Right hindlimb (tissue), 1 donor: ENCODE data around the gene SLCO1B1.
"Not testable (repeated sequence)": the region's sequence is repeated elsewhere in the genome, so short reads cannot be mapped to it uniquely, and the experiment has no call there.

Experiments used
- DNase-seq: peaks from one replicate; pipeline ENCODE4 v3.0.0-alpha.2; 2018

Gene SLCO1B1, protein sequence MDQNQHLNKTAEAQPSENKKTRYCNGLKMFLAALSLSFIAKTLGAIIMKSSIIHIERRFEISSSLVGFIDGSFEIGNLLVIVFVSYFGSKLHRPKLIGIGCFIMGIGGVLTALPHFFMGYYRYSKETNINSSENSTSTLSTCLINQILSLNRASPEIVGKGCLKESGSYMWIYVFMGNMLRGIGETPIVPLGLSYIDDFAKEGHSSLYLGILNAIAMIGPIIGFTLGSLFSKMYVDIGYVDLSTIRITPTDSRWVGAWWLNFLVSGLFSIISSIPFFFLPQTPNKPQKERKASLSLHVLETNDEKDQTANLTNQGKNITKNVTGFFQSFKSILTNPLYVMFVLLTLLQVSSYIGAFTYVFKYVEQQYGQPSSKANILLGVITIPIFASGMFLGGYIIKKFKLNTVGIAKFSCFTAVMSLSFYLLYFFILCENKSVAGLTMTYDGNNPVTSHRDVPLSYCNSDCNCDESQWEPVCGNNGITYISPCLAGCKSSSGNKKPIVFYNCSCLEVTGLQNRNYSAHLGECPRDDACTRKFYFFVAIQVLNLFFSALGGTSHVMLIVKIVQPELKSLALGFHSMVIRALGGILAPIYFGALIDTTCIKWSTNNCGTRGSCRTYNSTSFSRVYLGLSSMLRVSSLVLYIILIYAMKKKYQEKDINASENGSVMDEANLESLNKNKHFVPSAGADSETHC

DNA sequence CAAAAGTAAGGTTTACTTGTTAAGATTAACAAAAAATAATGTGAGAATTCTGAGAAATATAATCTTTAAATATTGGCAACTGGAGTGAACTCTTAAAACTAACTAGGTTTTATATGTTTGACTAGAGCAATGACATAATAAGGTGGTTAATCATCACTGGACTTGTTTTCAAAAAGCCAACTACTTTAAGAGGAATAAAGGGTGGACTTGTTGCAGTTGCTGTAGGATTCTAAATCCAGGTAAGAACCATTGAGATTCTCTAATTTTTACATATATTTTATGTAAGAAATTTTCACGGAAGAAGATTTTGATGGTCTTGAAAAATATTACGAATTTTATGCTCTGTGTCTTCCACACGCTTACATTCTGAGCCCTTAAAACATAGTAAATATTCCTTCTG is at the start of gene SLCO1B1:
SLCO1B1 (plus strand) TSS at position 197 of the 400 bp plus-strand sequence. CDS start 10,381 bp downstream, outside the sequence.
- no peak for DNase-seq

DNA sequence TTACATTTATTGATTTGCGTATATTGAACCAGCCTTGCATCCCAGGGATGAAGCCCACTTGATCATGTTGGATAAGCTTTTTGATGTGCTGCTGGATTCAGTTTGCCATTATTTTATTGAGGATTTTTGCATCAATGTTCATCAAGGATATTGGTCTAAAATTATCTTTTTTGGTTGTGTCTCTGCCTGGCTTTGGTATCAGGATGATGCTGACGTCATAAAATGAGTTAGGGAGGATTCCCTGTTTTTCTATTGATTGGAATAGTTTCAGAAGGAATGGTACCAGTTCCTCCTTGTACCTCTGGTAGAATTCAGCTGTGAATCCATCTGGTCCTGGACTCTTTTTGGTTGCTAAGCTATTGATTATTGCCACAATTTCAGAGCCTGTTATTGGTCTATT is 46.2 kb upstream of the SLCO1B1 start:
- not testable (repeated sequence) for DNase-seq

DNA sequence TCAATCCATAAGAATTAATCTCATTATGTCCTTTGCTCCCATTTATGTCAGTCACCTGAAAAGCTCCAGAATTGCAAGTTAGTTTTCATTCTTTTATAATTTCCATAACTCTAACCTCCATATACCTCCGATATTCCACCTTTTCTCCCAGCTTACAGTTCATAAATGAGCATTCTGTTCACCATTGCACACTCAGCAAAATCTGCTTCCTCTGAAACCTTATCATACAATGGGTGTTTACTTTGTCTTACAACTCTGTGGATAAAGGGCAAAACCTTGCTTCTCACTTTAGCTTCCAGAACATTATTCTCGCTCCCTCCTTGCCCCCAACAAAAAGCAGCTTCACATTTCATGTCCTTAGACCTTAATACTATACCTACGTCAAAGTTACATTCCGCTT is 19.3 kb upstream of the SLCO1B1 start:
- no peak for DNase-seq

DNA sequence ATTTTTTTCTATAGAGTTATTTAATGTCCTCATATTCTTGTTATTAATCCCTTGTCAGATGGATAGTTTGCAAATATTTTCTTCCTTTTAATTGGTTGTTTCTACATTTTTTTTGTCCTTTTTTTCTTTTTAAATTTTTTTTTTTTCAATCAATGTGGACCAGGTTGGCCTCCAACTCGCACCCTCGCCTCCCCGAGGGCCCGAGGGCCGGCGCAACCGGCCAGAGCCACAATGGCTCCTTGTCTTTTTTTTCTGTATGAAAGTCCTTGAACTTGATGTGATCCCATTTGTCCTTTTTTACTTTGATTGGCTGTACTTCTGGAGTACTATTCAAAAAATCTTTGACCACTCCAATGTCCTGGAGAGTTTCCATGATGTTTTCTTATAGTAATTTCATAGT is 17.7 kb upstream of the SLCO1B1 start:
- DNase-seq = no peak

DNA sequence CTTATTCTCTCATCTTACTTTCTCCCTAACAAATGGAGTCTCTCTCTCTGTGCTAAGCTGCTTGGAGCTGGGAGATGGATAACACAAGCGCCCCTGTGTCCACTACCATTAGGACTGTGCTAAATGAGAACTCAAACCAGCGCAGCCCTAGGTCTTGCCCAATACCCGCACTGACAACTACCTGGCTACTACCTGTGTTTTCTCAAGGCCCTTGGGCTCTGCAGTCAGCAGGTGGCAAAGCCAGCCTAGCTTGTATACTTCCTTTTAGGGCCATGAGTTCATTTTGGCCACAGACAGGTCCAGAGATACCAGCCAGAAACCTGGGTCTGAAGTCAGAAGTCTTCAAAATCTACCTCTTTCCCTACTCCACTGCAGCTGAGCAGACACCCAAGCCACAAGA is 13.0 kb upstream of the SLCO1B1 start:
- no peak for DNase-seq

DNA sequence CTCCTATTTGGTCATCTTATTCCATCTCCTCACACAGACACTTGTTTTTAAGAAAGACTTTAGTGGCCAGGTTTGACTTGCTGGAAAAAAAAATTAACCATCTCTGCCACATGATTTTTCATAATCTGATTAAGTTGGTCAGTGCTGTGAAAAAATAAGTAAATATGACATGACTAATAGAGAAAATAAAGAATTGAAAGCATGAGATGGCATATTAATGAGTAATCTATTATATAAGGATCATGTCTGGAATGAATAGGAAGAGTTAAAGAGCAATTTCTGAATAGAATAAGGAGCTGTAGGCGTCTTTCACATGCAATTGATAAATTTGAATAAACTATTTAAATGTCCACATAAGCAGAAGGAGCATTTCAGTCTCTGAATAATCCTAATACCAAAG is 12.2 kb upstream of the SLCO1B1 start:
- no peak for DNase-seq

DNA sequence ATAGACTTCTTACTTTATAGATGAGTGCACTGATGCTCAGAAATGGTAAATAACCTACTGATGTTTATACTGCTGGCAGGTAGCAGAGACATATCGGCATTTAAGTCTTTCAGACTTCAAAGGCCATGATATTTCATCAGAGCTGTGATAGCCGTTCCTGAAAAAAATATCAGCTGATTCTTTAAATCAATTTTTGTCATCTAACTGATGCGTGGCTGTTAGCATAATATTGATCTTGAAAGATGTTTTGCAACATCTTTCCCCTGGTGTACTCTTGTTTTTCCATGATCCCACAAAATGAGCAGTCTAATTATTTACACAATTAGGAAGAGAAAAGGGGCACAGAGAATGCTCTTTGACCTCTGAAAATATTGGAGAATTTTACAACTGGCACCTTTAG is 1.6 kb upstream of the SLCO1B1 start:
- DNase-seq = no peak

DNA sequence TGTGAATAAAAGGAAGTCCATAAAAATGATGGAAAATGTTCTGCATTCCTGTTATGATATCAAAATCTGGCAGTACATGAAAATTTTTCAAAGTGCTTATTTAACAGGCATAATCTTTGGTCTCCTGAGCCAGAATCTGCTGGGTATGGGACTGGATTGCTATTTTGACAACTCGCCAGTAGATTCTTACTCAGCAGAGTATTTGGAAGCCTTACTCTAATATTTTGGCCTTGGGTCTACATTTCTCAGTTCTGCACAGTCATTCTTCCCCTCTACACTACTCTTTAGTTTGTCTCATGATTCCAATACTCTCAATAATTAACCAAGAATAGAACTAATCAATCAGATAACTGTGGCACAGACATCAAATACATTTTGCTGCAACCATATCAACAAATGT is 1.1 kb upstream of the SLCO1B1 start:
- no peak for DNase-seq

DNA sequence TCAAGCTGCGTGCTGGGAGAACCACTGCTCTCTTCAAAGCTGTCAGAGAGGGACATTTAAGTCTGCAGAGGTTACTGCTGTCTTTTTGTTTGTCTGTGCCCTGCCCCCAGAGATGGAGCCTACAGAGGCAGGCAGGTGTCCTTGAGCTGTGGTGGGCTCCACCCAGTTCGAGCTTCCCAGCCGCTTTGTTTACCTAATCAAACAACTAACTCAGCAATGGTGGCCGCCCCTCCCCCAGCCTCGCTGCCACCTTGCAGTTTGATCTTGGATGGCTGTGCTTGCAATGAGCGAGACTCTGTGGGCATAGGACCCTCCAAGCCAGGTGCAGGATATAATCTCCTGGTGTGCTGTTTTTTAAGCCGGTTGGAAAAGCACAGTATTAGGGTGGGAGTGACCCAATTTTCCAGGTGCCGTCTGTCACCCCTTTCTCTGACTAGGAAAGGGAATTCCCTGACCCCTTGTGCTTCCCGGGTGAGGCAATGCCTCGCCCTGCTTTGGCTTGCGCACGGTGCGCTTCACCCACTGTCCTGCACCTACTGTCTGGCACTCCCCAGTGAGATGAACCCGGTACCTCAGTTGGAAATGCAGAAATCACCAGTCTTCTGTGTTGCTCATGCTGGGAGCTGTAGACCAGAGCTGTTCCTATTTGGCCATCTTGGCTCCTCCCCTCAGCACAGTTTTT is 6.5 kb downstream of the SLCO1B1 start:
- DNase-seq = not testable (repeated sequence)

DNA sequence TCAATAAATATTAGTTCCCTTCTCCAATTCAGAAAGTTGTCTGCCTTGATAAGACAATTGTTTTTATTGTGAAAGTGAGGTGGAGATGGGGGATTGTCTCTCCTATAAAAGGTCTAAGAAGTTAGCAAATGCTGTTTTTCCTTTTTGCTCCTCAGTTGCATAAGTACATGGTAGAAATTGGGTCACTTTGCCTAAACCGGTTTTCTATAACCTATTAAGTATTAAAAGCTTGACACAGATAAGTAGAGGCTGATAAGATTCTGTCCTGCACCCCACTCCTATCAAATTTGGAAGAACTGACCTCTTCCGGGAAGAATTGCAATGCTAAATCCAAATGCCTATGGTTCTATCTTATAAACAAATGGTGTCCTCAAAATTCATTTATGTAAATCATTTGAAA is 7.0 kb downstream of the SLCO1B1 start:
- no peak for DNase-seq

DNA sequence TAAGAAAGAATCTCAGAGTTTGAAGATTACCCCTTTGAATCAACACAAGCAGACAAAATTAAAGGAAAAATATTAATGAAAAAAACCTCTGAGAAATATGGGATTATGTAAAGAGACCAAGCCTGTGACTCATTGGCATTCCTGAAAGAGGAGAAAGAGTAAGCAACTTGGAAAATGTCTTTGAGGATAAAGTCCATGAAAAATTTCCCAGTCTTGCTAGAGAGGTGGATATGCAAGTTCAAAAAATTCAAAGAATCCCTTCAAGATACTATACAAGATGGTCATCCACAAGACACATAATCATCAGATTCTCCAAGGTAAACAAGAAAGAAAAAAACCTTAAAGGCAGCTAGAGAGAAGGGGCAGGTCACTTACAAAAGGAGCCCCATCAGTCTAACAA is 13.3 kb downstream of the SLCO1B1 start:
- no peak for DNase-seq

DNA sequence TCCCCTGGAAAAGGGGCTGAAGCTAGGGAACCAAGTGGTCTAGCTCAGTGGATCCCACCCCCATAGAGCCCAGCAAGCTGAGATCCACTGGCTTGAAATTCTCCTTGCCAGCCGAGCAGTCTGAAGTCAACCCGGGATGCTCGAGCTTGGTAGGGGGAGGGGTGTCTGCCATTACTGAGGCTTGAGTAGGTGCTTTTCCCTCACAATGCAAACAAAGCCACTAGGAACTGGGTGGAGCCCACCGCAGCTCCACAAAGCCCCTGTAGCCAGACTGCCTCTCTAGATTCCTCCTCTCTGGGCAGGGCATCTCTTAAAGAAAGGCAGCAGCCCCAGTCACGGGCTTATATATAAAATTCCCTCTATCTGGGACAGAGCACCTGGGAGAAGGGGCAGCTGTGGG is 18.9 kb downstream of the SLCO1B1 start:
- DNase-seq = not testable (repeated sequence)

DNA sequence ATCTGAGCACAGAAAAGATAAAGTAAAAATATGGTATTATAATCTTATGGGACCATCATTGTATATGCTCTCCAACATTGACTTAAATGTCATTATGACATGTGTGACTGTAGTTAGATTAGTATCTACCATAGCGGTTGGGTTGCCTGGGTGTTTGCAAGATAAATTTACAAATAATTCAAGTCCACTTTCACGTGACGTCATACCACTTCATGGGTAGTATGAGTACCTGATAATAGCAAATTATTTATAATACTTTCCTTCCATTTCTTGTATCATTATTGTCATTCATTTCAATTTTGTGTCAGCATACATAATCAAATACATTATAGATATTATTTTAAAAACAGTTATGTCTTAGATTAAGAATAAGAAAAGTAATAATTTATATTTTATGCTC is 20.2 kb downstream of the SLCO1B1 start:
- no peak for DNase-seq

DNA sequence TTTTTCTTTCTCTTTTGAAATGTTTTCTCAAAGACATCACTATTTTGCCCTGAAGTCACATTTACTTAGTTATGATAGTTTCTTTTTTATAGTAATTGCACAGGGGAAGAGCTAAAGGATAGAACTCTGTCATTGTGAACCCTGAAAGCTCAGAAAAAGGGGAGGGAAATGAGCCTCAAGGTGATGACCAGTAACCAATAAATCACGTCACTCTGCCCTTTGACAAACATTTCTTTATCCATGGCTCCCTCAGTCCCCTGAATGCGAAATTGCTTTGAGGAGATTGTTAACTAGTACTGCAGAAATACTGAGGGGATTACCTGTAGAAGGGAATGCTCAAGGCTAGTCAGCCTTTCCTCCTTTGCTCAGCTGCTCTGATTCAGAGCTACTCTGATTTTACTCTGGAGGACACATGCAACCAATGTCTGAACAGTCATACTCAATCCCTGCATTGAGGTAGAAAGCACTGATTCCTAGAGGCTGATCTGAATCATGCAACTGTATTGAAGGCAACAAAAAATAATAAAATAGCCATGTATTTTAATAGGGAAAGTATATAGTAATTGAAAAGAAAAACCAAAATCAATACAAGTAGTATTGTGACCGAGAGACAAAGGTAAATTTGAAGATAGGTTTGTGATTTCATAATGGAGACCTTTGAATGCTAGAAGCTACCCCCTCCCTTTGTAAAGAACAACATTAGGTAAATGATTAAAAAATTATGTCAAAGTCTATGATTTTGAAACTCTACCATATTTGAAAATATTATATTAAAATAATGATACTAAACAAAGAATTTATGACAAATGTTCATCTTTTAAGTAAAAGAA is 24.7 kb downstream of the SLCO1B1 start:
- DNase-seq = no peak

DNA sequence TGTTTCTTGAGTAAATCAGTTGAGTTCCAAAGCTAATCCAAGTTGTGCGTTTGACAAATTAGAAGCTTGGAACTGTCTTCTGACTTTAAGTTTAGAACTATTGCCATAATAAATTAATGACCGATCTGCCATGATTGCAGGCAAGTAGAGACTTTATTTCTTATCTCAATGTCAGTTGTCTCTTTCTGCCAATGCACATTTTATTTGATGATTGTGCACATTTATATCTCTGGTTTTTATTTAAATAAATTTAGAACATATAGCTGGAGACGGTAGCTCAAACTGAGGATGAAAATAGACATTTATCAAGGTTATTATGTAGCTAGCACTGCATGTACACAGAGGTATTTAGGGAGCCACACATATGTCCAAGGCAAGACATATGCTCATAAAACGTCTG is 34.1 kb downstream of the SLCO1B1 start:
- DNase-seq = no peak

DNA sequence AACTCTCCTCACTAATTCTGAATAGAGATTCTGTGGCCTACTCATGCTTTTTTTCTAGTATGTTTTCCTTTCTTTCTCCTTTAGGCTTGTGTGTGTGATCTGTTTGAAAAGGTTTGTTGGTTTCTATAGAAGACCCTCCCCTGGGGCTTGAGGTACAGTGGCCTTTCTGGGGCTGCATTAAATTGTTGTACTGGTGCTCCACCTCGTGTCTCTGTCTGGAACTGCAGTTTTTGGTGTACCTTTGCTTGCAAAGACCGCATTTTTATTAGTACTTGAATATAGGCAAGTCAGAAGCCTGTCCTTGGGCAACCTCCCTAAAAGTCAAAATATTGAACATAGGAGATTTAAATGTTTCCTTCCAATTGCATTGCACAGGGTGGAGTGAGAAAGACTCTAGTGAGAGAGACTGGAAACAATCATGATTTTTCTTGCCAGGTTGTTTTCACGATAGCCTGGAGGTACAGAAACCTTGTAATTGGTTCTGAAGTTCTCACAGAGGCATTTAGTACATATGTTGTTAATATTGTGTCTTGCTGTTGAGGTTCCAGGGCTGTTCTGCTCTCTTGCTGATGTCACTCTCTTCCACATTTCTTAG is 39.0 kb downstream of the SLCO1B1 start:
- DNase-seq = no peak

DNA sequence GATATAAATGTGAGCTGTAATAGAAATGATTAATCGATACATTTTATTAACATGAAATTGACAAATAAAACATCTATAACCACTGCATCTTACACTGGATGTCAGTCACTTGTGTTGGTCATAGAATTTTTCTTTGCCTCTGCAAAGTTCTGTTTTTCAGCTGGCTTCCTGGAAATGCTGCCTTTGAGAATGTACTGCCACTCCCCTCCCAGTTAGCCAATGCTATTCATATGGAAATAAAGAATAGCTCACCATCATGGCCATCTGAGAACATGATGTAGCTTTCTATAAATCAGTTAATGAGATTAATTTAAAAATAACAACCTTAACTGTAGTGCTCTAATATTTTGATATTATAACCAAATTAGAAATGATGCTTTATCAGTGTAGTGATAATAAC is 41.1 kb downstream of the SLCO1B1 start:
- no peak for DNase-seq

DNA sequence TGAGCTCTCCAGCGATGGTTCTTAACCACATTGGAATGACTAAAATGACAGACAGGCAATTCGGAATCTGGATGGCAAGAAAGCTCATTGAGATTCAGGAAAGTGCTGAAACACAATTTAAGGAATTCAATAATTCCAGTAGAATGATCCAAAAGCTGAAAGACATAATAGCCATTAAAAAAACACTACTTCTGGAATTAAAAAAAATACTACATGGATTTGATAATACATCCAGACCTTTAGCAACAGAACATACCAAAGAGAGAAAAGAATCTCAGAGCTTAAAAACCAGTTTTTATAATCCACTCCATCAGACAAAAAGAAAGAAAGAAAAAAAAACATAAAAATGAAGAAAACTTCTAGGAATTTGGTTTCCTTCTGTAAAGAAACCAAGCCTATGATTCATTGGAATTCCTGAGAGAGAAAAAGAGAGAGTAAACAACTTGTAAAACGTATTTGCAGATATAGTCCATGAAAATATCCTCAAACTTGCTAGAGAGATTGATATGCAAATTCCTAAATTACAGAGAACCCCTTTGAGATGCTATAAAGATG is 52.8 kb downstream of the SLCO1B1 start:
- DNase-seq = no peak

DNA sequence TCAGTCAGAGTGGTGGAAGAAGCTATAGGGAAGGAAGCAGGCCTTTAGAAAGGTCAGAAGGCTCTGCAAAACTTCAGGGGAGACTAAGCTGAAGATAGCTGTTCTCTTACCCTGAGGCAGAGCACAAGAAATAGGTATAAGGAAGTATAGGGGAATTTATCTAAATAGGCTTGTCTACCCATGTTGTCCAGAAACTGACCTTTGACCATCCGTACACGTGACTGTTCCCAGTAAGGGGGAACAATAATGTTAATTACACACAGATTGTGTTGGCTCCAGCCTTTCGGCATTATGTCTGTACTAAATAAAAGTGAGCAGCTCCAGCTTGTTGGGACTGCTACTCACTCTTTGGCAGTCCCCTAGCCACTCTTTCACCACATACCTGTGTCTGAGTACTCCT is 59.0 kb downstream of the SLCO1B1 start:
- DNase-seq = no peak

DNA sequence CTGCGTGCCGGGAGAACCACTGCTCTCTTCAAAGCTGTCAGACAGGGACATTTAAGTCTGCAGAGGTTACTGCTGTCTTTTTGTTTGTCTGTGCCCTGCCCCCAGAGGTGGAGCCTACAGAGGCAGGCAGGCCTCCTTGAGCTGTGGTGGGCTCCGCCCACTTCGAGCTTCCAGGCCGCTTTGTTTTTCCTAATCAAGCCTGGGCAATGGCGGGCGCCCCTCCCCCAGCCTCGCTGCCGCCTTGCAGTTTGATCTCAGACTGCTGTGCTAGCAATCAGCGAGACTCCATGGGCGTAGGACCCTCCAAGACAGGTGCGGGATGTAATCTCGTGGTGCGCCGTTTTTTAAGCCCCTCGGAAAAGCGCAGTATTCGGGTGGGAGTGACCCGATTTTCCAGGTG is 83.4 kb downstream of the SLCO1B1 start:
- not testable (repeated sequence) for DNase-seq

DNA sequence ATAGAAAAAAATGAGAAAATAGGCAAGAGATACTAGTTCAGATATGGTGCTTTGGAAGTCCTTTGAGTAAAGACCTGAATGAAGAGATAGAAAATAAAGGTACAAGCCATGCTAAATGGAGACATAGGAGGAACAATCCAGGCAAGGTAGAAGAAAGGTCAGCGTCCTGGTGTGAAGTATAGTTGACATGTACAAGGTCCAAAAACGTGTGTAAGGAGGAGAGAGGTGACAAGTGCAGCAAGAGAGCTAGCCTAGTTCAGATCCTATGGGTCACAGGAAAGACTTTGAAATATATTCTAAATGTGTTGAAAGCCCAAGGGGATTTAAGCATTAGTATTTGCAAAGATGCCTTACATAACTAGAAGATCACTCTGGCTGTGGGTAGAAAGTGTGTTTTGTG is 88.2 kb downstream of the SLCO1B1 start:
- DNase-seq = no peak

DNA sequence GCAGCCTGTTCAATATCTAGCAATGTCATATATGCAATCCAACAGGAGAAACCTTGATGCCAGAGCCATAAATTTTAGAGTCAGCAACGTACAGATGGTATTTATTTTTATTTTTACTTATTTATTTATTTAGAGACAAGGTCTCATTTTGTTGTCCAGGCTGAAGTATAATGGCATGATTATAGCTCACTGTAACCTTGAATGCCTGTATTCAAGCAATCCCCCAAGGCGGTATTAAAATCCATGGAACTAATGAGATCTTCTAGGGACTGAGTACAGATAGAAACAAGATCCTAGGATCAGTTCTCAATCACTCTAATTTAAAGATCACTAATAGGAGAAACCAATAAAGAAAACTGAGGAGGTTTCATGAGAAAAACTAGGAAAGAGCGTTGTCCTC is 89.3 kb downstream of the SLCO1B1 start:
- DNase-seq = no peak
